ENCODE data around the gene GALNT7. TPM values are rescaled to one million over a fixed set of nuclear protein-coding genes. Genes with fewer than 3 reads are reported as not detected.

GALNT7 gene
- total and polyA plus RNA-seq, 9 donors = 9.0 to 23.7 (median 17.6) TPM

DNA sequence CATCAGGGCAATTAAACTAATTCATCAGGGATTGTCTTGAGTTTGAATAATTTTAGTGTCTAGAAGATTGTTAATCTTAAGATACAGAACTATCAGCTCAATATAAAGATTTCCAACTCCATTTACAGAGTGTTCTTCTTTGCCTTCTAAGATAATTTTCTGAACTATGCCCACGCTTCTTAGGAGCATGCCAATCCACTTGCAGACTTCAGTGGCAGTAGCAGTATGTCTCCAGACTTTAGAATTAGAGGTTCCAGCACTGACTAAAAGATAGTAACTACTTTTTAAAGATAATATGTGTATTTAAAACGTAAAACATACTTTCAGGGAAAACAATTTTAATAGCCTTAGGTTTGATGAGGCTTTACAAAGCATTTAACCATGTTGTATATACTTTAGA is 34.2 kb upstream of the GALNT7 start:
- no peaks in the 10 kb centered on the region for H3K36me3 ChIP-seq
- DNase-seq = no peak
- 88 to 96% (median 94%) methylated on average over 2 of the region's 2 CpGs for WGBS, 3 donors

DNA sequence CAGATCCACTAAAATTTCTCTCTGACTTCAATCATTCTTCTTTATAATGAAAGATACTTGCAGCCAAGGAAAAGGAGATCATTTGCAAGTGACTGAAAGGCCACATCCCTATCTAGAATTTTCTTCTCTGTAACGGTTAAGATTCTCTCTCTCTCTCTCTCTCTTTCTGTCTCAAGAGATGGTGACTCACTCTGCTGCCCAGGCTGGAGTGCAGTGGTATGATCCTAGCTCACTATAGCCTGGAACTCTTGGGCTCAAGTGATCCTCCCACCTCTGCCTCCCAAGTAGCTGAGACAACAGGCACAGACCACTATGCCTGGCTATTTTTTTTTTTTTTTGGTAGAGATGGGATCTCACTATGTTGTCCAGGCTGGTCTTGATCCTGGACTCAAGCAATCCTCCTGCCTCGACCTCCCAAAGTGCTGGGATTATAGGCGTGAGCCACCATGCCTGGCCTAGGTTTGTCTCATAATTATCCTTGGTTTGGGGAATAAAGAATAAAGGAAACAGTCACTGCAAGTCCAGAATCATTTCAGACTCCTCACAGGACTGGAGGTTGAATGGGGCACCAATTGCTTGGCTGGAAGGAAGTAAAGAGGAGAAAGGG is 33.3 kb upstream of the GALNT7 start:
- Histone ChIP-seq H3K9me3 (no peaks in the 10 kb centered on the region), H3K27ac (no peak overlapping the region), H3K27me3 (no peaks in the 10 kb centered on the region), H3K4me1 (ENCODE audit: insufficient read depth) (no peaks in the 10 kb centered on the region), H3K4me3 (no peak overlapping the region), H3K36me3 (no peaks in the 10 kb centered on the region)
- intact Hi-C loops (cut with DNase I) = no loop called here
- TF ChIP-seq EP300 (IDR thresholded peaks at IDR 0.05) (no peak), POLR2A (IDR thresholded peaks at IDR 0.05) (no peak)
- TF ChIP-seq, protein P1, sequence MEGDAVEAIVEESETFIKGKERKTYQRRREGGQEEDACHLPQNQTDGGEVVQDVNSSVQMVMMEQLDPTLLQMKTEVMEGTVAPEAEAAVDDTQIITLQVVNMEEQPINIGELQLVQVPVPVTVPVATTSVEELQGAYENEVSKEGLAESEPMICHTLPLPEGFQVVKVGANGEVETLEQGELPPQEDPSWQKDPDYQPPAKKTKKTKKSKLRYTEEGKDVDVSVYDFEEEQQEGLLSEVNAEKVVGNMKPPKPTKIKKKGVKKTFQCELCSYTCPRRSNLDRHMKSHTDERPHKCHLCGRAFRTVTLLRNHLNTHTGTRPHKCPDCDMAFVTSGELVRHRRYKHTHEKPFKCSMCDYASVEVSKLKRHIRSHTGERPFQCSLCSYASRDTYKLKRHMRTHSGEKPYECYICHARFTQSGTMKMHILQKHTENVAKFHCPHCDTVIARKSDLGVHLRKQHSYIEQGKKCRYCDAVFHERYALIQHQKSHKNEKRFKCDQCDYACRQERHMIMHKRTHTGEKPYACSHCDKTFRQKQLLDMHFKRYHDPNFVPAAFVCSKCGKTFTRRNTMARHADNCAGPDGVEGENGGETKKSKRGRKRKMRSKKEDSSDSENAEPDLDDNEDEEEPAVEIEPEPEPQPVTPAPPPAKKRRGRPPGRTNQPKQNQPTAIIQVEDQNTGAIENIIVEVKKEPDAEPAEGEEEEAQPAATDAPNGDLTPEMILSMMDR (IDR thresholded peaks at IDR 0.05) = no peak
- 72 to 90% (median 88%) methylated on average over 3 of the region's 3 CpGs for WGBS, 3 donors
- no peak for DNase-seq

More for the DNA sequence above, 34.2 kb upstream of the GALNT7 start:
- no peaks in the 10 kb centered on the region for H3K27me3 ChIP-seq
- H3K4me3 ChIP-seq = no peak overlapping the region
- intact Hi-C loops (cut with DNase I) = no loop called here
- TF ChIP-seq EP300 (IDR thresholded peaks at IDR 0.05) (no peak), POLR2A (IDR thresholded peaks at IDR 0.05) (no peak)
- TF ChIP-seq, protein P1 (IDR thresholded peaks at IDR 0.05) = no peak
- H3K9me3 ChIP-seq = no peaks in the 10 kb centered on the region
- no peak overlapping the region for H3K27ac ChIP-seq
- H3K4me1 ChIP-seq (ENCODE audit: insufficient read depth) = no peaks in the 10 kb centered on the region

DNA sequence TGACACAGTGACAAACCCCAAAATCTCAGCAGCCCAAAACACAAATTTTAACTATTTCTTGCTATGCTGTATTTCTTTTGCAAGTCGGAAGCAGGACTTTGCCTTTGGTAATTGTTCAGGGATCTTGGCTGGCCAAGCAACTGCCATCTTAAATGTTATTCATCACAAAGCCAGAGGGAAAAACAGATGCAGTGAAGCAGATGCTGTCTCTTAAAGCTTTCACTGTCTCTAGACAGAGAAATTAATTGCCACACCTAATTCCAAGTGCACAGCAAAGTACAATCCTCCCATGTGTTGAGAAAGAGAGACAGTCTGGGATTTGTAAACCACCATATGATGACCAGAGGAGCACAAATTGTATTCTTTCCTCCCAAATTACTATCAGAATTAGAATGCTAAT is 30.0 kb upstream of the GALNT7 start:
- Histone ChIP-seq H3K4me3 (no peak overlapping the region), H3K27ac (no peak overlapping the region), H3K9me3 (no peaks in the 10 kb centered on the region), H3K36me3 (no peaks in the 10 kb centered on the region), H3K27me3 (no peaks in the 10 kb centered on the region), H3K4me1 (ENCODE audit: insufficient read depth) (no peaks in the 10 kb centered on the region)
- DNase-seq = no peak
- intact Hi-C loops (cut with DNase I) = no loop called here
- no peak for TF ChIP-seq EP300 (IDR thresholded peaks at IDR 0.05)
- no peak for TF ChIP-seq POLR2A (IDR thresholded peaks at IDR 0.05)
- TF ChIP-seq, protein P1 (IDR thresholded peaks at IDR 0.05) = no peak
- 56 to 90% (median 87%) methylated on average over 1 of the region's 1 CpG for WGBS, 3 donors

DNA sequence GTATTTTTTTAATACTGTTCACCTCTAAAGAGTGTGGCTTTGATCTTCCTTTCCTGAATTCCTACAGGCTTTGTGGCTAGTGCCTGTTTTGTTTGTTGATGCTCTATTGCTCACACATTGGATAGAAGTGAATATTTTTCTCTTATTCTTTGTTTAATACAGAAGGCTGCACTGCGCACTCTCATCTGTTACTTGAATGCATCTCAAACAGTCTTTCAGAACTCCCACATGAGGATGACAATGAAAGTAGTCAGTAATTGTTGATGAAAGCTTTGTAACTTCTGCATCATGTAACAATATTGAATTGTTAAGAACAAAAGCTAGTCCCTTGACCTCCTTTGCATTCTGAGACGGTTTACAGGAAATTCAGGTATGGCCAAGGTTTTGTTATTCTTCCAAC is 29.1 kb upstream of the GALNT7 start:
- Histone ChIP-seq H3K9me3 (no peaks in the 10 kb centered on the region), H3K27me3 (no peaks in the 10 kb centered on the region), H3K36me3 (no peaks in the 10 kb centered on the region), H3K27ac (no peak overlapping the region), H3K4me3 (no peak overlapping the region), H3K4me1 (ENCODE audit: insufficient read depth) (no peaks in the 10 kb centered on the region)
- 36 to 41% (median 38%) methylated on average over 2 of the region's 2 CpGs for WGBS, 3 donors
- intact Hi-C loops (cut with DNase I) = no loop called here
- TF ChIP-seq EP300 (IDR thresholded peaks at IDR 0.05) (no peak), POLR2A (IDR thresholded peaks at IDR 0.05) (no peak)
- TF ChIP-seq, protein P1 (IDR thresholded peaks at IDR 0.05) = no peak
- no peak for DNase-seq

Measured in ovary (tissue), 9 donors.